K562 (cell line): Measurements from ENCODE around the gene LRRTM1. TPM values are rescaled to one million over a fixed set of nuclear protein-coding genes. Genes with fewer than 3 reads are reported as not detected.

ENCODE experiments used
- DACH1 ChIP-seq: fragments of 450-650 bp; IDR thresholded peaks from 2 replicates; pipeline ENCODE4 v1.6.1; 2018; ENCODE audit not compliant: partially characterized antibody
- FIP1L1 ChIP-seq: fragments of 200-400 bp; formaldehyde crosslinking; IDR thresholded peaks from 2 replicates; pipeline ENCODE4 v1.6.1; 2018; ENCODE audit warnings: mild to moderate bottlenecking, low read depth, low read length; ENCODE audit not compliant: poor library complexity, severe bottlenecking
- NR3C1 ChIP-seq: sonication (generic); formaldehyde crosslinking; IDR thresholded peaks from 2 replicates; pipeline ENCODE4 v1.8.1; 2022; ENCODE audit warnings: missing genetic modification reagents
- PRPF4 ChIP-seq: fragments of 200-400 bp; formaldehyde crosslinking; IDR thresholded peaks from one replicate; pipeline ENCODE4 v1.6.1; 2017; ENCODE audit warnings: low read length, low read depth, mild to moderate bottlenecking; ENCODE audit not compliant: insufficient read depth, poor library complexity, severe bottlenecking
- SOX6 ChIP-seq: fragments of 450-650 bp; IDR thresholded peaks from 2 replicates; pipeline ENCODE4 v1.6.1; 2014; ENCODE audit warnings: mild to moderate bottlenecking
- SPI1 ChIP-seq: IDR thresholded peaks from 2 replicates; pipeline ENCODE4 v1.6.1; 2011; ENCODE audit warnings: low read depth, low read length, control low read depth, borderline replicate concordance
- TAL1 ChIP-seq: fragments of 450-650 bp; IDR thresholded peaks from 2 replicates; pipeline ENCODE4 v1.6.1; 2016; ENCODE audit warnings: mild to moderate bottlenecking
- TCF3 ChIP-seq: sonication (generic); formaldehyde crosslinking; IDR thresholded peaks from 2 replicates; pipeline ENCODE4 v1.4.0; 2020; ENCODE audit warnings: mild to moderate bottlenecking, missing genetic modification reagents
- ZKSCAN3 ChIP-seq: fragments of 250-450 bp; sonication (Bioruptor Pico); IDR thresholded peaks from 2 replicates; pipeline ENCODE4 v1.4.0; 2020
- ZNF431 ChIP-seq: sonication (generic); formaldehyde crosslinking; IDR thresholded peaks from 2 replicates; pipeline ENCODE4 v1.8.0; 2022; ENCODE audit warnings: mild to moderate bottlenecking, missing genetic modification reagents
- polyA plus RNA-seq, 8 experiments: library from polyadenylated mRNA; depleted of rRNA in 4 of 8; stranded (reverse) in 5 of 8; unstranded in 3 of 8; fragments of >200 nt; fragmentation: Nextera tagmentation in 2 of 8; fragmentation: Illumina TruSeq in 1 of 8; extraction: Ambion mirVana in 2 of 8; extraction: Trizol in 1 of 8; gene quantifications; 2 replicates each; pipeline versions ENCODE4 v1.2.1 to v1.2.3, GENCODE V29; 2011 to 2014; ENCODE audit warnings: inconsistent platforms in 1 of 8, missing spikeins in 1 of 8
- total RNA-seq, 7 experiments: library from RNA; depleted of rRNA in 6 of 7; stranded (reverse); fragments of >200 nt in 6 of 7; fragmentation: Illumina TruSeq in 2 of 7; extraction: Trizol in 2 of 7; gene quantifications; 2 replicates each; pipeline versions ENCODE4 v1.2.1 to v1.2.3, GENCODE V29; 2011 to 2021; ENCODE audit warnings: low replicate concordance in 1 of 7
- TF ChIP-seq, protein P1 (sequence below): fragments of 450-650 bp; IDR thresholded peaks from 2 replicates; pipeline ENCODE4 v1.6.1; 2016; ENCODE audit warnings: mild to moderate bottlenecking, moderate library complexity
- TF ChIP-seq, protein P2 (sequence below): sonication (generic); formaldehyde crosslinking; IDR thresholded peaks from 2 replicates; pipeline ENCODE4 v1.8.0; 2023; ENCODE audit warnings: mild to moderate bottlenecking, missing genetic modification reagents
- TF ChIP-seq, protein P3 (sequence below): IDR thresholded peaks from 3 replicates; pipeline ENCODE4 v1.6.1; 2011; ENCODE audit warnings: borderline replicate concordance, mild to moderate bottlenecking; ENCODE audit not compliant: insufficient read length, insufficient read depth

The LRRTM1 gene
- total and polyA plus RNA-seq, 9 of the 15 experiments (the other 6 are each of a cell fraction or from before 2014, with no cell fraction given): 0.07 to 0.33 (median 0.11) TPM; not detected in 6

DNA sequence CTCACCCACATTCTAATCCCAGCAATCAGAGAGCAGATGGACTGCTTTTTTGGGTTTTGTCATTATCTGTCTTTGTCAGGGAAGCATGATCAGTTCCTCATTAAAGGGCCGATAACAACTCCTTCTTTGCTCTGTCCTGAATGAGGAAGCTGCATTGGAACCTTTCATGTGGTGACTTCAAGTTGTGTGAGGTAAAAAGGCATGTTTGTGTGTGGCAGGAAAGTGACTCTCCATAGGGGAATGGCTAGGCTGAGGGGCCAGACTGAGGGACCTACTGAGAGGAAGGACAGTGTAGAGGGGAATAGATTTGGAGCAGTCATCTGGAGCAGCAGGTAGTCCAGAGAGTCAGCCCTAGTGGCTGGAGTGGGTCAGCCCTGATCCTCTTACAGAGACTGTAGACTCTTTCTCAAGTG, 23.6 kb upstream of the LRRTM1 start (continued):
- TF ChIP-seq SPI1 (peak; percentile 78; the same call in 1 of the 2 replicates), PRPF4 (no peak), TAL1 (peak; percentile 68), NR3C1 (no peak), TCF3 (CRISPR knock-in tag) (peak; percentile 62), ZNF431 (CRISPR knock-in tag) (no peak), DACH1 (no peak), FIP1L1 (no peak), ZKSCAN3 (CRISPR knock-in tag) (no peak), SOX6 (peak; percentile 78)
- TF ChIP-seq, protein P1, sequence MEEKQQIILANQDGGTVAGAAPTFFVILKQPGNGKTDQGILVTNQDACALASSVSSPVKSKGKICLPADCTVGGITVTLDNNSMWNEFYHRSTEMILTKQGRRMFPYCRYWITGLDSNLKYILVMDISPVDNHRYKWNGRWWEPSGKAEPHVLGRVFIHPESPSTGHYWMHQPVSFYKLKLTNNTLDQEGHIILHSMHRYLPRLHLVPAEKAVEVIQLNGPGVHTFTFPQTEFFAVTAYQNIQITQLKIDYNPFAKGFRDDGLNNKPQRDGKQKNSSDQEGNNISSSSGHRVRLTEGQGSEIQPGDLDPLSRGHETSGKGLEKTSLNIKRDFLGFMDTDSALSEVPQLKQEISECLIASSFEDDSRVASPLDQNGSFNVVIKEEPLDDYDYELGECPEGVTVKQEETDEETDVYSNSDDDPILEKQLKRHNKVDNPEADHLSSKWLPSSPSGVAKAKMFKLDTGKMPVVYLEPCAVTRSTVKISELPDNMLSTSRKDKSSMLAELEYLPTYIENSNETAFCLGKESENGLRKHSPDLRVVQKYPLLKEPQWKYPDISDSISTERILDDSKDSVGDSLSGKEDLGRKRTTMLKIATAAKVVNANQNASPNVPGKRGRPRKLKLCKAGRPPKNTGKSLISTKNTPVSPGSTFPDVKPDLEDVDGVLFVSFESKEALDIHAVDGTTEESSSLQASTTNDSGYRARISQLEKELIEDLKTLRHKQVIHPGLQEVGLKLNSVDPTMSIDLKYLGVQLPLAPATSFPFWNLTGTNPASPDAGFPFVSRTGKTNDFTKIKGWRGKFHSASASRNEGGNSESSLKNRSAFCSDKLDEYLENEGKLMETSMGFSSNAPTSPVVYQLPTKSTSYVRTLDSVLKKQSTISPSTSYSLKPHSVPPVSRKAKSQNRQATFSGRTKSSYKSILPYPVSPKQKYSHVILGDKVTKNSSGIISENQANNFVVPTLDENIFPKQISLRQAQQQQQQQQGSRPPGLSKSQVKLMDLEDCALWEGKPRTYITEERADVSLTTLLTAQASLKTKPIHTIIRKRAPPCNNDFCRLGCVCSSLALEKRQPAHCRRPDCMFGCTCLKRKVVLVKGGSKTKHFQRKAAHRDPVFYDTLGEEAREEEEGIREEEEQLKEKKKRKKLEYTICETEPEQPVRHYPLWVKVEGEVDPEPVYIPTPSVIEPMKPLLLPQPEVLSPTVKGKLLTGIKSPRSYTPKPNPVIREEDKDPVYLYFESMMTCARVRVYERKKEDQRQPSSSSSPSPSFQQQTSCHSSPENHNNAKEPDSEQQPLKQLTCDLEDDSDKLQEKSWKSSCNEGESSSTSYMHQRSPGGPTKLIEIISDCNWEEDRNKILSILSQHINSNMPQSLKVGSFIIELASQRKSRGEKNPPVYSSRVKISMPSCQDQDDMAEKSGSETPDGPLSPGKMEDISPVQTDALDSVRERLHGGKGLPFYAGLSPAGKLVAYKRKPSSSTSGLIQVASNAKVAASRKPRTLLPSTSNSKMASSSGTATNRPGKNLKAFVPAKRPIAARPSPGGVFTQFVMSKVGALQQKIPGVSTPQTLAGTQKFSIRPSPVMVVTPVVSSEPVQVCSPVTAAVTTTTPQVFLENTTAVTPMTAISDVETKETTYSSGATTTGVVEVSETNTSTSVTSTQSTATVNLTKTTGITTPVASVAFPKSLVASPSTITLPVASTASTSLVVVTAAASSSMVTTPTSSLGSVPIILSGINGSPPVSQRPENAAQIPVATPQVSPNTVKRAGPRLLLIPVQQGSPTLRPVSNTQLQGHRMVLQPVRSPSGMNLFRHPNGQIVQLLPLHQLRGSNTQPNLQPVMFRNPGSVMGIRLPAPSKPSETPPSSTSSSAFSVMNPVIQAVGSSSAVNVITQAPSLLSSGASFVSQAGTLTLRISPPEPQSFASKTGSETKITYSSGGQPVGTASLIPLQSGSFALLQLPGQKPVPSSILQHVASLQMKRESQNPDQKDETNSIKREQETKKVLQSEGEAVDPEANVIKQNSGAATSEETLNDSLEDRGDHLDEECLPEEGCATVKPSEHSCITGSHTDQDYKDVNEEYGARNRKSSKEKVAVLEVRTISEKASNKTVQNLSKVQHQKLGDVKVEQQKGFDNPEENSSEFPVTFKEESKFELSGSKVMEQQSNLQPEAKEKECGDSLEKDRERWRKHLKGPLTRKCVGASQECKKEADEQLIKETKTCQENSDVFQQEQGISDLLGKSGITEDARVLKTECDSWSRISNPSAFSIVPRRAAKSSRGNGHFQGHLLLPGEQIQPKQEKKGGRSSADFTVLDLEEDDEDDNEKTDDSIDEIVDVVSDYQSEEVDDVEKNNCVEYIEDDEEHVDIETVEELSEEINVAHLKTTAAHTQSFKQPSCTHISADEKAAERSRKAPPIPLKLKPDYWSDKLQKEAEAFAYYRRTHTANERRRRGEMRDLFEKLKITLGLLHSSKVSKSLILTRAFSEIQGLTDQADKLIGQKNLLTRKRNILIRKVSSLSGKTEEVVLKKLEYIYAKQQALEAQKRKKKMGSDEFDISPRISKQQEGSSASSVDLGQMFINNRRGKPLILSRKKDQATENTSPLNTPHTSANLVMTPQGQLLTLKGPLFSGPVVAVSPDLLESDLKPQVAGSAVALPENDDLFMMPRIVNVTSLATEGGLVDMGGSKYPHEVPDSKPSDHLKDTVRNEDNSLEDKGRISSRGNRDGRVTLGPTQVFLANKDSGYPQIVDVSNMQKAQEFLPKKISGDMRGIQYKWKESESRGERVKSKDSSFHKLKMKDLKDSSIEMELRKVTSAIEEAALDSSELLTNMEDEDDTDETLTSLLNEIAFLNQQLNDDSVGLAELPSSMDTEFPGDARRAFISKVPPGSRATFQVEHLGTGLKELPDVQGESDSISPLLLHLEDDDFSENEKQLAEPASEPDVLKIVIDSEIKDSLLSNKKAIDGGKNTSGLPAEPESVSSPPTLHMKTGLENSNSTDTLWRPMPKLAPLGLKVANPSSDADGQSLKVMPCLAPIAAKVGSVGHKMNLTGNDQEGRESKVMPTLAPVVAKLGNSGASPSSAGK: no peak
- TF ChIP-seq, protein P2, sequence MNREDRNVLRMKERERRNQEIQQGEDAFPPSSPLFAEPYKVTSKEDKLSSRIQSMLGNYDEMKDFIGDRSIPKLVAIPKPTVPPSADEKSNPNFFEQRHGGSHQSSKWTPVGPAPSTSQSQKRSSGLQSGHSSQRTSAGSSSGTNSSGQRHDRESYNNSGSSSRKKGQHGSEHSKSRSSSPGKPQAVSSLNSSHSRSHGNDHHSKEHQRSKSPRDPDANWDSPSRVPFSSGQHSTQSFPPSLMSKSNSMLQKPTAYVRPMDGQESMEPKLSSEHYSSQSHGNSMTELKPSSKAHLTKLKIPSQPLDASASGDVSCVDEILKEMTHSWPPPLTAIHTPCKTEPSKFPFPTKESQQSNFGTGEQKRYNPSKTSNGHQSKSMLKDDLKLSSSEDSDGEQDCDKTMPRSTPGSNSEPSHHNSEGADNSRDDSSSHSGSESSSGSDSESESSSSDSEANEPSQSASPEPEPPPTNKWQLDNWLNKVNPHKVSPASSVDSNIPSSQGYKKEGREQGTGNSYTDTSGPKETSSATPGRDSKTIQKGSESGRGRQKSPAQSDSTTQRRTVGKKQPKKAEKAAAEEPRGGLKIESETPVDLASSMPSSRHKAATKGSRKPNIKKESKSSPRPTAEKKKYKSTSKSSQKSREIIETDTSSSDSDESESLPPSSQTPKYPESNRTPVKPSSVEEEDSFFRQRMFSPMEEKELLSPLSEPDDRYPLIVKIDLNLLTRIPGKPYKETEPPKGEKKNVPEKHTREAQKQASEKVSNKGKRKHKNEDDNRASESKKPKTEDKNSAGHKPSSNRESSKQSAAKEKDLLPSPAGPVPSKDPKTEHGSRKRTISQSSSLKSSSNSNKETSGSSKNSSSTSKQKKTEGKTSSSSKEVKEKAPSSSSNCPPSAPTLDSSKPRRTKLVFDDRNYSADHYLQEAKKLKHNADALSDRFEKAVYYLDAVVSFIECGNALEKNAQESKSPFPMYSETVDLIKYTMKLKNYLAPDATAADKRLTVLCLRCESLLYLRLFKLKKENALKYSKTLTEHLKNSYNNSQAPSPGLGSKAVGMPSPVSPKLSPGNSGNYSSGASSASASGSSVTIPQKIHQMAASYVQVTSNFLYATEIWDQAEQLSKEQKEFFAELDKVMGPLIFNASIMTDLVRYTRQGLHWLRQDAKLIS (CRISPR knock-in tag): no peak
- TF ChIP-seq, protein P3, sequence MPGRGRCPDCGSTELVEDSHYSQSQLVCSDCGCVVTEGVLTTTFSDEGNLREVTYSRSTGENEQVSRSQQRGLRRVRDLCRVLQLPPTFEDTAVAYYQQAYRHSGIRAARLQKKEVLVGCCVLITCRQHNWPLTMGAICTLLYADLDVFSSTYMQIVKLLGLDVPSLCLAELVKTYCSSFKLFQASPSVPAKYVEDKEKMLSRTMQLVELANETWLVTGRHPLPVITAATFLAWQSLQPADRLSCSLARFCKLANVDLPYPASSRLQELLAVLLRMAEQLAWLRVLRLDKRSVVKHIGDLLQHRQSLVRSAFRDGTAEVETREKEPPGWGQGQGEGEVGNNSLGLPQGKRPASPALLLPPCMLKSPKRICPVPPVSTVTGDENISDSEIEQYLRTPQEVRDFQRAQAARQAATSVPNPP: no peak
